ENCODE results near the gene MGMT. TPM values are rescaled to one million over a fixed set of nuclear protein-coding genes. Genes with fewer than 3 reads are reported as not detected.
A peak's percentile ranks its signal among the peaks of the same experiment; 100 is the strongest.

MGMT gene
- total and polyA plus RNA-seq, 2 experiments from 2014 or later = 19.3 to 21.9 TPM

DNA sequence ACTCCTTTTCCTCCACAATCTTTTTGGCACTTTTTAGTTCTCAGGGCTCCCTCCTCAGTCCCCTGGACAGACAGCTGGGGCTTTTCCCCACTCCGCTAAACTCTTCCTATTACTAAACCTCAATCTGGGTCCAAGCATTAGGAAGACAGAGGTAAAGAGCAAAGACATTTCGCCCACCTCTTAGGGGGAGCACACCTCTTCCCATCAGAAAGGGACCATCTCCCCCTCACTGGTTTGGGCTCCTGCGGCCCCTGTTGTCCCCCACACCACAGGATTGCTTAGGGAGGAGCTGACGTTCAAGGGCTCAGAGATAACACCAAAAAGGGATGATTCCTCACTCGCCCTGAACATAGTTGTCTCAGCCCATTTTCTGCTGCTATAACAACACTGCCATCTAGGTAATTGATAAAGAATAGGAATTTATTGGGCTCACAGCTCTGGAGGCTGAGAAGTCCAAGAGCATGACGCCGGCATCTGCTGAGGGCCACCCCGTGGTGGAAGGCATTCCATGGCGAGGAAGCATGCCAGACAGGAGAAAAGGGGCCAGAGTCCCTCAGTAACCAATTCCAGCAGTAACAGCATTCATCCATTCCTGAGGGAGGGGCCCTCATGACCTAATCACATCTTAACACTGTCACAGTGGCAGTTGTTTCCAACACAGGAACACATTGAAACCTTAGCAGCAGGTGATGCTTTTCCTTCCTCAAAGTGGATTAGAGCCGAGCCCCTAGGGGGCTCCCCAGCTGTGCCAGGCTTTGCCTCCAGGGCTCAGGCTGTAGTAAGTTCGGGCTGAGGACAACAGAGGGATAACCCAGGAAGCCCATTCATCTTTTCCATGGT lies 287.4 kb downstream of the MGMT start:
- 0 out of 2 replicates have a peak, but pooled peaks cover 4% of the 10 kb centered on the region for H3K9me2 ChIP-seq (ENCODE audit: insufficient read depth)
- no peak overlapping the region for H2AFZ ChIP-seq
- no peak for DNase-seq (ENCODE audit: low spot score)
- H3K27ac ChIP-seq (ENCODE audit: low read depth) = no peak overlapping the region
- H3K27me3 Mint-ChIP-seq (ENCODE audit: insufficient read depth, low read depth, poor library complexity) = no peaks in the 10 kb centered on the region
- no peaks in the 10 kb centered on the region for H3K4me1 ChIP-seq (ENCODE audit: insufficient read depth)
- no peaks in the 10 kb centered on the region for H3F3A ChIP-seq (replicated peaks; ENCODE audit: low read depth)
- no peaks in the 10 kb centered on the region for H3K79me2 ChIP-seq (replicated peaks; ENCODE audit: insufficient read depth)
- ATAC-seq = peak; percentile 32; the same call in 1 of the 3 replicates
- no peaks in the 10 kb centered on the region for H3K27me3 ChIP-seq (ENCODE audit: insufficient read depth)
- H3K27ac Mint-ChIP-seq = no peak overlapping the region
- peaks cover 3% of the 10 kb centered on the region; the same call in 2 of the 3 replicates for H3K4me1 Mint-ChIP-seq
- no peak overlapping the region for H3K4me3 ChIP-seq
- TF ChIP-seq, protein P1, sequence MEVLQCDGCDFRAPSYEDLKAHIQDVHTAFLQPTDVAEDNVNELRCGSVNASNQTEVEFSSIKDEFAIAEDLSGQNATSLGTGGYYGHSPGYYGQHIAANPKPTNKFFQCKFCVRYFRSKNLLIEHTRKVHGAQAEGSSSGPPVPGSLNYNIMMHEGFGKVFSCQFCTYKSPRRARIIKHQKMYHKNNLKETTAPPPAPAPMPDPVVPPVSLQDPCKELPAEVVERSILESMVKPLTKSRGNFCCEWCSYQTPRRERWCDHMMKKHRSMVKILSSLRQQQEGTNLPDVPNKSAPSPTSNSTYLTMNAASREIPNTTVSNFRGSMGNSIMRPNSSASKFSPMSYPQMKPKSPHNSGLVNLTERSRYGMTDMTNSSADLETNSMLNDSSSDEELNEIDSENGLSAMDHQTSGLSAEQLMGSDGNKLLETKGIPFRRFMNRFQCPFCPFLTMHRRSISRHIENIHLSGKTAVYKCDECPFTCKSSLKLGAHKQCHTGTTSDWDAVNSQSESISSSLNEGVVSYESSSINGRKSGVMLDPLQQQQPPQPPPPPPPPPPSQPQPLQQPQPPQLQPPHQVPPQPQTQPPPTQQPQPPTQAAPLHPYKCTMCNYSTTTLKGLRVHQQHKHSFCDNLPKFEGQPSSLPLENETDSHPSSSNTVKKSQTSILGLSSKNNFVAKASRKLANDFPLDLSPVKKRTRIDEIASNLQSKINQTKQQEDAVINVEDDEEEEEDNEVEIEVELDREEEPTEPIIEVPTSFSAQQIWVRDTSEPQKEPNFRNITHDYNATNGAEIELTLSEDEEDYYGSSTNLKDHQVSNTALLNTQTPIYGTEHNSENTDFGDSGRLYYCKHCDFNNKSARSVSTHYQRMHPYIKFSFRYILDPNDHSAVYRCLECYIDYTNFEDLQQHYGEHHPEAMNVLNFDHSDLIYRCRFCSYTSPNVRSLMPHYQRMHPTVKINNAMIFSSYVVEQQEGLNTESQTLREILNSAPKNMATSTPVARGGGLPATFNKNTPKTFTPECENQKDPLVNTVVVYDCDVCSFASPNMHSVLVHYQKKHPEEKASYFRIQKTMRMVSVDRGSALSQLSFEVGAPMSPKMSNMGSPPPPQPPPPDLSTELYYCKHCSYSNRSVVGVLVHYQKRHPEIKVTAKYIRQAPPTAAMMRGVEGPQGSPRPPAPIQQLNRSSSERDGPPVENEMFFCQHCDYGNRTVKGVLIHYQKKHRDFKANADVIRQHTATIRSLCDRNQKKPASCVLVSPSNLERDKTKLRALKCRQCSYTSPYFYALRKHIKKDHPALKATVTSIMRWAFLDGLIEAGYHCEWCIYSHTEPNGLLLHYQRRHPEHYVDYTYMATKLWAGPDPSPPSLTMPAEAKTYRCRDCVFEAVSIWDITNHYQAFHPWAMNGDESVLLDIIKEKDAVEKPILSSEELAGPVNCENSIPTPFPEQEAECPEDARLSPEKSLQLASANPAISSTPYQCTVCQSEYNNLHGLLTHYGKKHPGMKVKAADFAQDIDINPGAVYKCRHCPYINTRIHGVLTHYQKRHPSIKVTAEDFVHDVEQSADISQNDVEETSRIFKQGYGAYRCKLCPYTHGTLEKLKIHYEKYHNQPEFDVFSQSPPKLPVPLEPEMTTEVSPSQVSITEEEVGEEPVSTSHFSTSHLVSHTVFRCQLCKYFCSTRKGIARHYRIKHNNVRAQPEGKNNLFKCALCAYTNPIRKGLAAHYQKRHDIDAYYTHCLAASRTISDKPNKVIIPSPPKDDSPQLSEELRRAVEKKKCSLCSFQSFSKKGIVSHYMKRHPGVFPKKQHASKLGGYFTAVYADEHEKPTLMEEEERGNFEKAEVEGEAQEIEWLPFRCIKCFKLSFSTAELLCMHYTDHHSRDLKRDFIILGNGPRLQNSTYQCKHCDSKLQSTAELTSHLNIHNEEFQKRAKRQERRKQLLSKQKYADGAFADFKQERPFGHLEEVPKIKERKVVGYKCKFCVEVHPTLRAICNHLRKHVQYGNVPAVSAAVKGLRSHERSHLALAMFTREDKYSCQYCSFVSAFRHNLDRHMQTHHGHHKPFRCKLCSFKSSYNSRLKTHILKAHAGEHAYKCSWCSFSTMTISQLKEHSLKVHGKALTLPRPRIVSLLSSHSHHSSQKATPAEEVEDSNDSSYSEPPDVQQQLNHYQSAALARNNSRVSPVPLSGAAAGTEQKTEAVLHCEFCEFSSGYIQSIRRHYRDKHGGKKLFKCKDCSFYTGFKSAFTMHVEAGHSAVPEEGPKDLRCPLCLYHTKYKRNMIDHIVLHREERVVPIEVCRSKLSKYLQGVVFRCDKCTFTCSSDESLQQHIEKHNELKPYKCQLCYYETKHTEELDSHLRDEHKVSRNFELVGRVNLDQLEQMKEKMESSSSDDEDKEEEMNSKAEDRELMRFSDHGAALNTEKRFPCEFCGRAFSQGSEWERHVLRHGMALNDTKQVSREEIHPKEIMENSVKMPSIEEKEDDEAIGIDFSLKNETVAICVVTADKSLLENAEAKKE (CRISPR knock-in tag; IDR thresholded peaks at IDR 0.05) = no peak
- TF ChIP-seq NANOG (IDR thresholded peaks at IDR 0.05; ENCODE audit: borderline replicate concordance) = no peak
- TF ChIP-seq EZH2phosphoT487 (IDR thresholded peaks at IDR 0.05; ENCODE audit: unreplicated experiment) = no peak
- no peak for TF ChIP-seq JUNB (IDR thresholded peaks at IDR 0.05; ENCODE audit: unreplicated experiment)
- no peak for TF ChIP-seq ZNF331 (CRISPR knock-in tag; IDR thresholded peaks at IDR 0.05; ENCODE audit: low read depth)
- no peak for TF ChIP-seq CREB1 (CRISPR knock-in tag; IDR thresholded peaks at IDR 0.05; ENCODE audit: low read depth)
- H3K4me2 ChIP-seq = no peak overlapping the region
- H3K36me3 ChIP-seq (ENCODE audit: insufficient read depth) = no peaks in the 10 kb centered on the region
- H3K9me3 Mint-ChIP-seq = peaks cover 31% of the 10 kb centered on the region
- H3K4me3 Mint-ChIP-seq = no peak overlapping the region
- H4K20me1 ChIP-seq (replicated peaks; ENCODE audit: insufficient read depth) = no peaks in the 10 kb centered on the region
- H3K36me3 Mint-ChIP-seq (ENCODE audit: low read depth) = peaks cover 12% of the 10 kb centered on the region
